GM18951 (cell line): ENCODE measurements around the gene SORCS2.

Experiments
- POLR2A ChIP-seq: IDR thresholded peaks from 4 replicates; pipeline ENCODE4 v1.6.1; 2011; ENCODE audit warnings: mild to moderate bottlenecking; ENCODE audit not compliant: insufficient read length, insufficient read depth; ENCODE audit errors: extremely low read depth
- in situ Hi-C: fragments of 300-500 bp; cut with MboI; formaldehyde crosslinking; loops from one replicate; pipeline ENCODE4 v1.12.0; 2022; ENCODE audit warnings: low sequenced_read_pairs, mixed read lengths, inconsistent platforms; ENCODE audit not compliant: unreplicated experiment

The SORCS2 gene

DNA sequence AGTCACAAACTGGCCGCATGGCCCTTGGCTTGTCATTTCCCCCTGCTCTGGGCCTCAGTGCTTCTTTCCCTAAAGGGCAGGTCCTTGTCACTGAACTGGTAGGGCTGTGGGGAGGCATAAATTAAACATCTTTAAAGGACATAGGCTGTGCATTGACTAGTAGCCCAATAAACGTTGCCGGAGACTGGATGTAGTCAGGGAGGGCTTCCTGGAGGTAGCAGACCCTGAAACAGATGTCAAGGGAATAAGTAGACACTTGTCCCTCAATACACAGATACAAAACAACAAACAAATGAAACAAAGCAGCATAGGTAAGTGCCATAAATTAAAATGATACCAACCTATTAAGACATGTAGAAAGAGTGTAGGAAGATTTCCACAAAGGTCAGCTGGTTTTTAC lies 314.2 kb downstream of the SORCS2 start:
- in situ Hi-C loops = no loop called here
- no peak for TF ChIP-seq POLR2A

DNA sequence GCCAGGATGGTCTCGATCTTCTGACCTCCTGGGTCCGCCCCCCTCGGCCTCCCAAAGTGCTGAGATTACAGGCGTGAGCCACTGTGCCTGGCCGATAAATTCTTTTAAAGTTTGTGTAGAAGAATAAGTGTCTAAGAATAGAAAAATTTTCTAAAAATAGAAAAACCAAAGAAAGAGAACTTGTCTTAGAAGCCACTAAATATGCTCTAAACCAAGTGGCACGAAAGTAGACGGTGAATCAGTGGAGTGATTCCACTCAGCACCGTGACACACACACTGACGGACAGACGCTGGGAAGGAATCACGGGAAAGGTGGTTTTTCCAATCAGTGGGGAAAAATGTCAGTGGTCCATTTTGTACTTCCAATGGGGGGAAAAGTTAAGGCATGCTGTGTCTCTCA lies 315.0 kb downstream of the SORCS2 start:
- in situ Hi-C loops = no loop called here
- TF ChIP-seq POLR2A = no peak

DNA sequence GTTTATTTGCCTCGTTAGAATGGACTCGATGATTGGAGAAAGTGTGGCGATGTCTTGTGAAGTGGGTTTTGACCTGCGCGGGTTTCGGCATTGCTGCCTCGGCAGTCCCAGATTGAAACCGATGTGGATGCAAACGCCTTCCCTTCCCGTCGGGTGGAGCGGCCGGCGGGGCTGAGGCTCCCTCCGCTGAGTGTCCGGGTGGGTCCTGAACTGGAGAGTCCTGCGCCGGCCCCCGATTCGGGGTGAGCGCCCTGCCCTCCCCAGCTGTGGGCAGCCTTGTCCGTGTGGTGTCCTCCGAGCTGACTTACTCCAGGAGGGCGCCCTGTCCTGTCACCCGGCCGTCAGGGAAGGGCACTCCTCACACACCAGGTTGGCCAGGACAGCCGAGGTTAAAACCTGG lies 317.7 kb downstream of the SORCS2 start:
- in situ Hi-C loops = no loop called here
- no peak for TF ChIP-seq POLR2A

DNA sequence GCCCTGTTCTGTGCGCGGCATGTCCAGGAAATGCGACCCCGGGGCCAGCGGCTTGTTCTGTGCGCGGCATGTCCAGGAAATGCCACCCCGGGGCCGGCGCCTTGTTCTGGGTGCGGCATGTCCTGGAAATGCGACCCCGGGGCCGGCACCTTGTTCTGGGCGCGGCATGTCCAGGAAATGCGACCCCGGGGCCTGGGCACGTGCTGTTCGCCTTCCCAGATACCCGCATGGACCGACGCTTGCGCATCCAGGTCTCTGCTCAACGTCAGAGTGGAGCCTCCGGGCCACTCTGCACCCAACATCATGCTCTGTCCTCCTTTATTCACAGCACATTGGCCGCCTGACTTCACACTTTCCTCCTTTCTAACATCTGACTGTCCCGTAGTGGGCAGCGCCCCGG lies 318.2 kb downstream of the SORCS2 start:
- TF ChIP-seq POLR2A = no peak
- in situ Hi-C loops = no loop called here

DNA sequence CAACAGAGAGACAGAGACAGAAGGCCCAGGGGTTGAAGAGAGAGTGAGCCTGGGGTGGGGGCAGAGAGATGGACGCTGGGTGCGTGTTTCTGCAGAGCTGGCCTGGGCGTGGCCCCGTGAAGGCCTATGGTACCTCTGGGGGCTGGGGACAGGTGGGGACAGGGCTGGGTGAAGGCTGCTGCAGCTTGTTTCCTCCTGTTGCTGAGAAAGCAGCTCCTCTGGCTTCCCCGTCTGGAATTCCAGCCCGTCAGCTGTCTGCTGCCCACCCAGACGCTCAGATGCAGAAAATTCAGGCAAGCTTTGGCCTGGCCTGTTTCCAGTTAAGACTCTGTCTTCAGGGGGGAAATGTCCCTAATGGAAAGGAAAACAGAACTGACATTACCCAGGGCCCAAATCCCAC lies 319.2 kb downstream of the SORCS2 start:
- TF ChIP-seq POLR2A = no peak
- in situ Hi-C loops = no loop called here

DNA sequence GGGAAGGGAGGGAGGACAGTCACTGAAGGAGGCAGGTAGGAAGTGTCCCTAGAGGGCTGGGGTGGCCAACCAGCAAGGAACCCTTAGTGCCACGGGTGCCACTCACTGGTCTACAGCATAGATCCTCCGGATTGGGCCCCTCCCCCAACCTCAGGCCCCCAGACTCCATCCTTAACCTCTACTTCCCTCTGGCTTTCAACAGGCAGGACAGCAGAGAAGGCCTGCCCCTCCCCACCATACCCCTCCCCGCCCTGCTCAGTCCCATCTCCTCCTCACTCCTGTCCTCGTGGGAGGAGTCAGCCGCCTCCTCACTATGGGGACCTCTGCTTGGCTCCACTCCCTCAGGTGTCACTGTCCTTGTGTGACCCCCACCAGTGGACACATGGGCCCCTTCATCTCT lies 320.1 kb downstream of the SORCS2 start:
- TF ChIP-seq POLR2A = no peak
- in situ Hi-C loops = no loop called here

DNA sequence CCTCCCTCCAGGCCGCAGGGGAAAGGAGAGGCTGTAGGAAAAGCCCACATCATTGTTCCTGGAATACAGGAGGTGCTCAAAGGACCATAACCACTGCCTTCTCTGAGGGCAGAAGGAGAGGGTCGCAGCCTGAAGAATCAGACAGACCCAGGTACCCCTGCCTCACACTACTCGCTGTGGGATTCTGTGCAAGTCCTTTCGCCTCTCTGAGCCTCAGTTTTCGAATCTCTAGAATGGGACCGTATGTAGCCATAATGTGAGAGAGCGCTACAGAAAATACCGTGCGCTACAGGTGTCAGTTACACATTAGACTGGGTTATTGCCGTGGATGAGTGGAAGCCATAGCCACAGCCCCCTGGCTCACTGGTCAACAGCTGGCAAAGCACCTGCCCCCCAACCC lies 320.6 kb downstream of the SORCS2 start:
- TF ChIP-seq POLR2A = no peak
- in situ Hi-C loops = no loop called here

DNA sequence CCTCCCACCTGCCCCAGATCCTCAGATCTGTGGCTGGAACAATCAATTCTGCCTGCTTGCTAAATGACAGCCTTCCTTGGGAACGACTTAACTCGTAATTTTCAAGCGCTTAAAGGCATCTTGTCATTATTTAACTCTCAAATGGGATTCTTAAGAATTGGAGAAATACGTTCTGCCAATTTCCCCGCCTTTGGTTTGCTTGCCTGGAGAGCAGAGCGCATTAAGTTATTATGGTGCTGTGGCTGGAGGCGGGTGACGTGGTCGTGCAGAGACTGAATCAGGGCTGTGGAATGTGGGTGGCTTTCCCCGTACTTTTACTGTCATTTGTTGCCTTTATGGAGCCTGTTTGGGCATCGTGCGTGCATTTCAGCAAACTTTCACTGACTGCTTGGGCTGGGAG lies 321.3 kb downstream of the SORCS2 start:
- in situ Hi-C loops = no loop called here
- TF ChIP-seq POLR2A = no peak

DNA sequence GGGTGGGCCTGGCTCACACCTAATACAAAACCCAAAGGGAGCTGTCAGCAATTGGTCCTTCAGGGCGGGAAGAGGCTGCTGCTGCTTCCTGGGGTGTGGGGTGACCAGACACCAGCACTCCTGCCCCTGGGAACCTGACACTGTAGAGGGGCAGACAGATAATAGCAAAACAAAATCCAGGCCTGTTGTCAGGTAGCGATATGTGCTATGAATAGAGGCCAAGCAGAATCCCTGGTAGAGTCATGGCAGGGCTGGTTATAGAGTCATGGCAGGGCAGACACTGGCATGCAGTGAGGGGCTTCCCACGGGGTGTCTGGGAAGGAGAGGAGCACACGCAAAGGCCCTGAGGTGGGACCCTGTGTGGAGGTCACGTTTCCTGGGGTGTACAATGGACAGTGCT lies 321.9 kb downstream of the SORCS2 start:
- in situ Hi-C loops = no loop called here
- no peak for TF ChIP-seq POLR2A

DNA sequence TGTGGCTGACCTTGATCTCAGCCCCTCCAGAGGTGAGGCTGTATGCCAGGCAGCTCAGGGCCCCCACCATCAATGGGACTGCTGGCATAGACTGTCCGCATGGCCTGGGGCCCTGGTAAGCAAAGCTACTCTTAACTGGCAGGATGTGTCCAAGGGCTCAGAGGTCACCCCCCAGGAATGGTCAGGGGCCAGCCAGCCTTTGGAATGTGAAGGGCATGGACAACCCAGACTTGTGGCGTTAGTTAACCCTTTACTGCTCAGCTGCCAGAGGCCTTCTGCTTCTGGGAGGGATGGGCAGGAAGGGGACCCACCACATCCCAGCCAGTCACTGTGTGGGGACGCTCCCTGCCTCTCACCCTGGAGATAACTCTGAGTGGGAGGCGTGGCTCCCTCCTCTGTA lies 322.5 kb downstream of the SORCS2 start:
- in situ Hi-C loops = no loop called here

DNA sequence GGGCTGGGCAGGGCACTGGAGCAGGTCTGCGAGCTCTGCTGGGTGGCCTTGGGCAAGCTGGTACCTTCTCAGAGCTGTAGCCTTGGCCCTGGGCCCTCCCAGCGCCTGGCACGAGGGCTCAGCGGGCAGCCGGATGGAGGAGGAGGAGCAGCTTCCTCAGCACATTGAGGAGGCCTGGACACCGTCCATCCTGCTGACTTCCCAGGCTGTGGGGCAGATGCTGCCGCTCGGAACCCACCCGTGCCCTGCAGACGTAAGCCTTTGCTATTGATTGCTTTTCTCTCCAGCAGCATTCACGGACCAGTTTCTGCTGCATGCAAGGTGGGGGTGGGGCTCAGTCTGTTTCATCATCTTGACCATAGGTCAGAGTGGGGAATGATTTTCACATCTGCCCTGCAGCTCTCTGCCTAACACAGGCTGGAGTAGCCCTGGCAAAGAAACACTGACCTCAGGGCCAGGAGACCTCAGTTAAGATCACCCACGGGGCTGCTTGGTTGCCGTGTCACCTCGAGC lies 323.1 kb downstream of the SORCS2 start:
- TF ChIP-seq POLR2A = no peak
- in situ Hi-C loops = no loop called here

More for the DNA sequence above, 322.5 kb downstream of the SORCS2 start:
- TF ChIP-seq POLR2A = no peak

DNA sequence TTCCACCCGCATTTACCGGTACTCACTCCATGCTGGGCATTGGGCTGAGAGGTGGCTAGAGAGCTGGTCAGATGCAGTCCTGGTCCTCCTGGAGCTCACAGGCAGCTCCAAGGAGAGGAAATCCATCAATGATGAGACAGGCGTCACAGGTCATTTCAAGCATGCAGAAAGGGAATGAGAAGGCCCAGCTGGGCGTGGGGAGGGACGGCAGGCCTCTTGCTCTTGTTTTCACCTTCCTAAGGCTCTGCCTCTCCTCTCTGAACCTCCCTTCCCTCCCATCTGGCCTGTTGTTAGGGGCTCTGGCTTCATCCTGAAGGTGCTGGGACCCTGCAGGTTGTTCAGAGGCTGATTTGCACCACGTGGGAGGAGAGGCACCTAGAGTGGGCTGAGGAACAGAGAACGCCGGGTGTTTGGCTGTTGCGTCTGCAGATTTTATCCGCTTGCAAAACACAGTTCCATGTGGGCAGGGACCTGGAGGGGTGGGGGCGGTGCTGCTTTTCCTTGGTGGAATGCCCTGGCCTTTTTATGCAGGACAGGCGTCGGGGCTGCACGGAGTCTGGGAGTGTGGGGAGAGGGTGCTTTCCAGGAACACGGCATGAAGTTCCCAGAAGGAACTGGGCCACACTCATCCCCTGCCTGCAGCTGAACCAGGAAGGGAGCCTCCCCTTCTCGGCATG lies 323.9 kb downstream of the SORCS2 start:
- in situ Hi-C loops = no loop called here
- no peak for TF ChIP-seq POLR2A

DNA sequence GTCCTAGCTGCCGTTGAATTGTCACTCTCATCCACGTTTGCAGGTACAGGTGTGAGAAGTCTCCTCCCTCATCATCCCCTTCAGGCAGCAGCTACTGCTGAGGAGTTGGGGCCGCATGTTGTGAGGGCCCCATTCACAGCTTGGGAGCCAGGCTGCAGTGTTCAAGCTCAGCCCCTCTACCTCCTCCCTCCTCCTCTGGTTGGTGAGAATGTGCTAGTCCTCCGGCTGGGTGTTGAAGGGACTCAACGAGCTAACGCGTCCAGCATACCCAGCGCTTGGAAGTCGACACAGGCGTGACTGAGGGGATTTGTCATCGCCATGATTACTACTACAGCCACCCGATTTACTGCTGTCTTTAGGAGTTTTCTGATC lies 324.4 kb downstream of the SORCS2 start:
- no peak for TF ChIP-seq POLR2A
- in situ Hi-C loops = no loop called here

DNA sequence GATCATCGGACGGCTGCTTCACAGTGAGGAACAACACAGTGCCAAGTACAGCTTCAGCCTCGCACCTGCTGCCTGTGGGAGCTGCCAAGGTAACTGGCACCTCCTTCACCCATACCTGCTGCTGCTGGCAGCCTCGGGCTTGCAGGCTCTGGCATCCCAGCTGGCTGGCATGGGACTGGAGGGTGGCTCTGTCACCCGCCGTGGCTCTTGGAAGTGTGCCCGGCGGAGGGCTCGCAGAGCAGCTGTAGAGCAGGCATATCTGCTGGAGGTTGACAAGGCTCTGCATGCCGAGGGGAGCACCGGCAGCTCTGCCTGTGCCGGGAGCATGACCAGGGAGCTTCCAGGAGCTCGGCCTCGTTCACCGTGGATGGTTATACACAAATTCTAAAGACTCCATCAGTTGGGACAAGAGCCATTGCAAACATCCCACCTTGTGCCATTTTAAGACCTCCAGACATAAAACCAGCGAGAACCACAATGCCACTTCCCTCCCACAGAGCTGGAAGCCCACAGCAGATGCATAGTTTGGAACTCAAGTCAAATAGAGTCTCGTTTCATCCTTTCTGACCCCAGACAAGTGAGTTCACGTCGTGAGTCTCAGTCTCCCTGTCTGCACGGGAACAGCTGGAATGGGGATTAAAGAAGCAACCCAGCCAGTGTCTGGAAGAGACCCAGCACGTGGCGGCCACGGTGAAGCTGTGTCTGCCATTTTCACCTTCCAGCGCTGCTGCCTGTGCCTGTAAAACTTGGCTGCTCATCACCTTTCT lies 326.7 kb downstream of the SORCS2 start:
- TF ChIP-seq POLR2A = no peak
- in situ Hi-C loops = no loop called here
